HG03521 (cell line): ENCODE data around the gene NLGN1.
"Not testable (repeated sequence)": the region's sequence is repeated elsewhere in the genome, so short reads cannot be mapped to it uniquely, and the experiment has no call there.

Source experiments
- ATAC-seq: cut with Tn5 transposase; IDR thresholded peaks from one replicate; pipeline ENCODE4 v1.9.1; 2021; ENCODE audit warnings: mild to moderate bottlenecking, moderate library complexity; ENCODE audit not compliant: unreplicated experiment

The NLGN1 gene

GRCh38 chr3:173397161-173398110, at the start of gene NLGN1:
Gene NLGN1 (plus strand): TSS chr3:173397744.
- ATAC-seq, result no peak

DNA sequence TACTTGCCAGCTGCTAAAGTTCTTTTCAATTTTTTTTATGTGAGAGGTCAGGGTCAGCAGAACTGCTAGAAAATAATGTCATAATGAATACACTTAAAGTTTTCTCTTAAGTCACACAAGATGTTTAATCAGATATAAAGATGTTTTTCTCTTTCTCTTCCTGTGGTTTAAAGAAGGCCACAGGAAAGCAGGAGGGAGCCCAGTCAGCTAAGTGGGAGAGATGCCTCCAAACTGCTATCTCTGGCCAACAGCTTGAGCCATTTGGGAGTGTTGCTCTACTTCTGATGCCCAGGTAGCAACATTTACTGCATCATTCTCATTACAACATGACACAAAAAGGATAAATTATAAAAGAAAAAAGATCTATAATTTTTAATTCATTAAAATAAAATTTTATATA, 45.7 kb upstream of the NLGN1 start:
- ATAC-seq, result no peak

GRCh38 chr3:173353137-173353536, 44.4 kb upstream of the NLGN1 start:
- ATAC-seq, result not testable (repeated sequence)

DNA sequence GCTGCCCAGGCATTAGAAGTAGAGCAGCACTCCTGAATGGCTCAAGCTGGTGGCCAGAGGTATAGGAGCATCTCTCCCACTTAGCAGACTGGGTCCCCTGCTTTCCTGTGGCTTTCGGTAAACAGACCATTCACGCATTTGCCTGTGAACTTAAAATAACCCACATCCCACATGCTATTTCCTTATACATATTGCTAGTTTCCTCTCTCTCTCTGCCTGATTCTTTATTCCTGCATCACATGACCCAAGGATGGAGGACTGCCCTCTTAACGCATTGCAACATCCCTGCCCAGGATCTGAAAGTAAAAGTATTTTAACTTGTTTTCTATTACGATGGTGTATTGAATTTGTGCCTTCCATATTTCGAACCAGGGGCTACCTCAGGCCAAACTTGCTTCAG, 43.4 kb upstream of the NLGN1 start:
- ATAC-seq, result no peak

DNA sequence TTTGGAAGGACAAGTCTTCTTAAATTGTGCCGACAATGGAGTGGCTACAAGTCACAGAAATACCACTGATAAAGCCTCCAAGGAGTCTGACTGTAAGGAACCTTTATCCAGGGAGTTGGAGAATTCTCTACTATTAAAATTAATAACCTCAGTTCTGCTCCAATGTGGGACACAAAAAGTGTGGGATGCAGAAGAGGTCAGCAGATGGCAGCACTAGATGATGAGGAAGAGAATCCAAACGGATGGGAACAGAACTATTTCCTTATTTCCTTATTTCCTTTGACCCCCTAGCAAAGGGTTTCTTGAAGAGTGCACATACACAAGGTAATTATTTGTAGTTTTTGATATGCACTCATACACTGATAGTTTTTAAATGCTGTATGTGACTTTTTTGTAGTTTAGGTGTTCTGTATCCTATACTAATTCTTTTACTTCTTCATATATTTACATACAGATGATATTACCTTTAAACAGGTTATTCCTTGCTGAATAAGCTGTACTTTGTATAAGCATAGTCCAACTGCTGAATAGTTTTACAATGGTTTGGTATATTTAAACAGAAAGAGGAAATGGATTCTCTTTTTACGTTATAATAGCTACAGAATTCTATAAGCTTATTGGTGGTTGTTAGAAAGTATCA, 25.6 kb upstream of the NLGN1 start:
- ATAC-seq, result no peak

- ATAC-seq, result no peak
Observed at GRCh38 chr3:173380681-173381080, 16.9 kb upstream of the NLGN1 start.

DNA sequence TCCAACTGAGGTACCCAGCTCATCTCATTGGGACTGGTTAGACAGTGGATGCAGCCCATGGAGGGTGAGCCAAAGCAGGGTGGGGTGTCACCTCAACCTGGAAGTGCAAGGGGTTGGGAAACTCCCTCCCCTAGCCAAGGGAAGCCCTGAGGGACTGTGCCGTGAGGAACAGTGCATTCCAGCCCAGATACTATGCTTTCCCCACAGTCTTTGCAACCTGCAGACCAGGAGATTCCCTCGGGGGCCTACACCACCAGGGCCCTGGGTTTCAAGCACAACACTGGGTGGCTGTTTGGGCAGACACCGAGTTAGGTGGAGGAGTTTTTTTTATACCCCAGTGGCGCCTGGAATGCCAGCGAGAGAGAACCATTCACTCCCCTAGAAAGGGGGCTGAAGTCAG, 15.6 kb upstream of the NLGN1 start:
- not testable (repeated sequence) for ATAC-seq

- peak; percentile 29 for ATAC-seq
Observed at GRCh38 chr3:173395073-173395411, 2.5 kb upstream of the NLGN1 start.

- ATAC-seq, result peak; percentile 92
Observed at GRCh38 chr3:173395412-173396181, 1.9 kb upstream of the NLGN1 start.

- ATAC-seq, result no peak
Observed at GRCh38 chr3:173396191-173397041, 1.1 kb upstream of the NLGN1 start.

GRCh38 chr3:173398111-173398479, 551 bp downstream of the NLGN1 start:
- ATAC-seq, result no peak

DNA sequence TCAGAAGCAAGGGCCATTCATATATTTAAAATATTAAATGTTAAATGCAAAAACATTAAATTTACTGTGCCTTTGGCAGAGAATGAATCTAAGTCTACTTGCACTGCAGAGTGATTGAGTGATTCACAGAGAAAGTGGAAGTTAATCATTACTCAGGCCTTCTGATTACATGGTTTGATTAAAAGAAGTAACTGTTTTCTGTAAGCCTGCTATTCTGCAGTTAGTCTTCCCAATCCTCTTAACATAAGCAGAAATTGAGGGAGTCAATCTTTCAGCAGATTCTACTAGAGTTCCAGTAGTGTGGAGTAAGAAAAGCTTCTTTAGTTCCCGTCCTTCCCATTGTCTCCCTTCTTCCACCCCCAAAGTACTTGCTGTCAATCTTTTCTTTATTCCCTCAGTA, 1.5 kb downstream of the NLGN1 start:
- no peak for ATAC-seq

DNA sequence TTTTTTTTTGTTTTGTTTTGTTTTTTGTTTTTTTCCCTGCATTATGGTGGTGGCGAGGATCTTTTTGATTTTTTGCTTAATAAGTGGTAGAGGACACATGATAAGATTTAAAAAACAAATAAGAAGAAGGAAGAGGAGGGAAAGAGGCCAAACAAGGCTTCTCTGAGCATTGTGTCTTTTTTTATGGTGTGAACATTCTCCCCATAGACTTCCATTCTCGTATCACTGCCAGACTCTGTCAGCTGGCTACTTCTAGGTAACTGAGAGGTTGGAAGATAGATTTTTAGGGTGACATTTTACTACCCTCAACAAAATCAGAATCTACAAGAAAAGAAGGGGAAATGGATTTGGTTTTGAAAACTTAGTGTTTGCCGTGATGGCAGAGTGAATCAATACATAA, 3.8 kb downstream of the NLGN1 start:
- ATAC-seq, result no peak

GRCh38 chr3:173402656-173403055, 5.1 kb downstream of the NLGN1 start:
- no peak for ATAC-seq

- no peak for ATAC-seq
Observed at GRCh38 chr3:173403376-173403775, 5.8 kb downstream of the NLGN1 start.

DNA sequence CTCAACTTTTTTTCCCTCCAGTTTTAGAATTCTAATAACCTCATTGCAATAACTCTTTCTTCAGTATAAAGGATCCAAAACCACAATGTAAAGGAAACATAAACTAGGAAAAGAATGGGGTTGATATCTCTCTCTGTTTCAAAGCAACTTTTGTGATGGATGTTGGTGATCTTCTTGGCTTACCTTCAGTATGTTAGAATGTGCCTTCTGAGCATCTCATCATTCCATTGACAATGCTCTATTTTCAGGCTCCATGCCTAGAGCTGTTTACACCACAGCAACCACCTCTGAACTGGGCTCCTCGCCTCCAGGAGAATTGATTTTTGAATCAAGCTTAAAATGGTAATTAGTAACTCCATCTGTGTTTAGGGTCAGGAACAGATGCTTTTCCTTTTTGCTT, 6.6 kb downstream of the NLGN1 start:
- no peak for ATAC-seq

DNA sequence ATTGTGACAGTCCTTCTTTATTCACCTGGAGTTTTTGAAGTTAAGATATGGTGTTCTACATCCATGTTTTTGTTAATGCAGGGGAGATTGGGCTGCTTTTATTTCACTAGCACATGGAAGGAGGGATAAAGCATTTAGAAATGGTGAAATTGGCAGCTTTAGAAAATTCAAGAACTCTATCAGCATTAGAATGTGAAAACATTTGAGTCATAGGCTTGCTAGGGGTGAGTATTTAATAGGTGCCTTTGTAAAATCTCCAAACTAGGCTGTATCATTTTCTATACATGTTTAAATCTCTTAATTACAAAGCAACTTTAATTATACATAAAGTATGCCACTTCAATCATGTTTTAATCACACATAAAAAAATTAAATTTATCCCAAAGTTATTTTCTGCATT, 12.9 kb downstream of the NLGN1 start:
- no peak for ATAC-seq

DNA sequence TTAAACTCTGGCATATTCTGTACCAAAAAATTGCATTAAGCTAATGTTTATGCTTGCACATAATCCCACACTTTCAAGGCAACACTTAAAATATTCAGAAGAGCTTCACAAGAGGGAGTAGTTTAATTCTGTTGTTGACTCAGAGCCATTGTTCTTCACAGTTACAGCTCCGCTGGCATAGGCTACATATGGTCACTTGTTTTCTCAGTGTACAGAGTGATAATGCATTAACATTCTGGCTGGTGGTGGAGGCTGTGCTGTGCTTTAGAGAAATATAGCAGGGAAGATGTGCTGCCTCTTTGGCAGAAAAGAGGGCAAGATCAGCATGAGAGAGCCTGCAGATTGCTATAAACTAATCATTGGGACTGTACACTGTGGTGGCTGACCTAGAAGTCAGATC, 13.3 kb downstream of the NLGN1 start:
- no peak for ATAC-seq

- no peak for ATAC-seq
Observed at GRCh38 chr3:173411375-173411973, 13.9 kb downstream of the NLGN1 start.

GRCh38 chr3:173416070-173416469, 18.5 kb downstream of the NLGN1 start:
- no peak for ATAC-seq
